SIG-M5 (cell line): ENCODE results near the gene MACROD2.
"Not testable (repeated sequence)": the region's sequence is repeated elsewhere in the genome, so short reads cannot be mapped to it uniquely, and the experiment has no call there.

ENCODE experiments used
- DNase-seq: peaks from one replicate; lab custom pipeline; 2025; lab: John Stamatoyannopoulos, UW

MACROD2 gene

GRCh38 chr20:14270751-14271150, 275.4 kb downstream of the MACROD2 start:
- not testable (repeated sequence) for DNase-seq

DNA sequence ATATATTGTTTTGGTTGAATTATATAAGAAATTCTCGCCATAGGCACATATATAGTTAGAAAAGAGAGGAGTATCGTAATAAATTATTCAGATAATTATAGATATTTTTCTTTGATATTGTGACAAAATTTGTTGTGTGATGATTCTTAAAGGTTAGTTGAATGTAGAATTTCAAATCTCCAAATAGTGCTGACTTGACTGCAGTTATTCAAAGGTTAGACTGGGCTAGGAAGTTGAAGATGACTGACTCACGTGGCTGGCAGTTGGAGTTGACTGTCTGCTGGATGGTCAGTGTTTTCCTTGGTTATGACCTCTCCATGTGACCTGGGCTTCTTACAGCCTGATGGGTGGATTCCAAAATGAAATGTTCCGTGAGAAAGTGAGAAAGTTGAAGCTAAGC, 286.8 kb downstream of the MACROD2 start:
- DNase-seq: no peak

DNA sequence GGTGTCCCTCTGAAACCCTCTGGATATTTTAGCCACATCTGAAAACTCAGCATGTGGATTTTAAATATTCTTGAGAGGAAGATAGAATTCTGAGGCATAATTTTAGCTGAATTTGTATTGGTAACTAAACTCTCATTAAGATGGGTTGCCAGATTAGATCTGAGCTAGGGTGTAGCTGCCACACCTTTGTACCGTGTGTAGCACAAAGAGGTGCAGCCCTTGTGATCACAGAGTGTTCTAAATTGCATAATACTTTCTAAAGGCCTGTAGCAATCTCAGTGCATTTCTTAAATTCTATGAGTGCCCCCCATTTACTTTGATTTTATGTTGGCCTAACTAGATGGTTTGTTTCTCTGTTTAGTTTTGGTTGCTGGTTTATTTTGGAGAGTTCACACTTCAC, 289.1 kb downstream of the MACROD2 start:
- DNase-seq: no peak

- DNase-seq: no peak
Measured at GRCh38 chr20:14288341-14289330, 293.3 kb downstream of the MACROD2 start.

- no peak for DNase-seq
Measured at GRCh38 chr20:14291502-14291901, 296.2 kb downstream of the MACROD2 start.

DNA sequence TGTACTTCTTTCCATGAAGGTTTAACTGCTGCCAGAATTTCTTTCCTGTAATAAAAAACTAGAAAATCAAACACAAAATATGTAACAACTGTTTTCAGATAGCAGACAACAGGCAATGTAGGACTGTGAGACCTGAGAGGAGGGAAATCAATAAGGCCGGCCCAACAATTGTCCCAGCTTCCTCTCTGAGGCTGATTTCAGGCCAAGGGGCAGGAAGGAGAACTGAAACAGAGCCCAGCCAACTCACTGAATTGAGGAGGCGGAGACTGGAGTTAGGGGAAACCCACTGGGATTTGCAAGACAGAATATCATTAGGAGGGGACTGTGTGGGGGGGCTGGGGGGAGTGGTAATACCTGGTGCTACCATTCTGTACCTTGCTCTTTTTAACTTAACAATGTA, 299.9 kb downstream of the MACROD2 start:
- DNase-seq: no peak

DNA sequence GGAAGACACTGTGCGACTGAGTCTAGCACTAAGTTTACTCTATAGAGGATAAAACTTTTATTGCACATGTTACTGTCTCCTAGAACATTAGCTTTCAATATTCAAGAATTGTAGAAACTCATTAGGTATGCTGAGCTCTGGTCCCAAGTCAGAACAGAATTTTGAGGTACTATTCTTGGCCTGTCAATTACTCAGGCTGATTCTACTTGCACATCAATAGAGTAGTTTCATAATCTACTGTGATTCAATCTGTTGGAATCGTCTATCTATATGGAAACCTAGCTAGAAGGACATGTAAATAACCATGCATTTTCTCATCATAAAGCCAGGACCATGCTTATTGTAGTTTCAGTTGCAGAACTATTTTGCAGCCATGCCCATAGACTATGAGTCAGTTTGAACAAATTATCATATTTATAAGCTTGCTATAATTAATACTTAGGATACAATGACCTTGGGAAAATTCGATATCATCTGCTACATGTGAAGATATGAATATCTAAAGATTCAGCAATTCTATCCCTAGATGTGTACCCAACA, 300.5 kb downstream of the MACROD2 start:
- no peak for DNase-seq

DNA sequence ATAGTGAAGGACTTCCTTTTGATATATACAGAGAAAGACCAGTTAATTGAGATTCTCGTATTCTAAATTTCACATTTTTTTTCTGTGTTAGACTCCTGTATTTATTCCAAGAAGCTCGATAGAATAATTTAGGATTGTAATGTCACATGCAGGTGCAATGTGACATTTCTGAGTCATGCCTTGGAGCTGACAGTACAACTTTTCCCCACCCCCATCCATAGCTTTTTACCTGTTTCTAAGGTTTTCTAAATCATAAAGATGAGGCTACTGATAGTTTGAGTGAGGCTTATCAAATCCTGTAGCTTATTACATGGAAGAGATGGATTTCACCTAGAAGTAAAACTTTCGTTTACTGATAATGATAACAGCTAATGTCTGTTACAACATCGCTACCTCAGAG, 304.5 kb downstream of the MACROD2 start:
- no peak for DNase-seq

- no peak for DNase-seq
Measured at GRCh38 chr20:14303106-14303505, 307.8 kb downstream of the MACROD2 start.

GRCh38 chr20:14303651-14304050, 308.3 kb downstream of the MACROD2 start:
- DNase-seq: no peak

DNA sequence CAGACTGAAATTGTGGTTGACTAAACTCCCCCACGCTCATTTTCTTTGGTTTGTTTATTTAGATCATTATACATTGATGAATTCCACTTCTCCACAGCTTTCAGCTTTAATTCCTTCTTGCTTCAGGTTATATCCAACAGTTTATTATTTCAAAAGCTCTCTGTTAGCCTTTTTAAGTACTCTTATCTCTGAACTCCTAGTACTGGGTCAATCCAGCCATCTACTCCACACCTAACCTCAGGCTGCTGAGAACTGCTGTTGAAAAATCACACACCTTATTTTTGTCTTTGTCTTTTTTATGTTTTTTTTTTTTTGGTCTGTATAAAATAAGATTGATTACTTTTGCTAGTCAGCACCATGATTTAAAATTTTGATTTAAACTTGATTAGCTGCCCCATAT, 309.2 kb downstream of the MACROD2 start:
- no peak for DNase-seq

- no peak for DNase-seq
Measured at GRCh38 chr20:14307956-14308355, 312.6 kb downstream of the MACROD2 start.

- no peak for DNase-seq
Measured at GRCh38 chr20:14310977-14311627, 315.8 kb downstream of the MACROD2 start.

DNA sequence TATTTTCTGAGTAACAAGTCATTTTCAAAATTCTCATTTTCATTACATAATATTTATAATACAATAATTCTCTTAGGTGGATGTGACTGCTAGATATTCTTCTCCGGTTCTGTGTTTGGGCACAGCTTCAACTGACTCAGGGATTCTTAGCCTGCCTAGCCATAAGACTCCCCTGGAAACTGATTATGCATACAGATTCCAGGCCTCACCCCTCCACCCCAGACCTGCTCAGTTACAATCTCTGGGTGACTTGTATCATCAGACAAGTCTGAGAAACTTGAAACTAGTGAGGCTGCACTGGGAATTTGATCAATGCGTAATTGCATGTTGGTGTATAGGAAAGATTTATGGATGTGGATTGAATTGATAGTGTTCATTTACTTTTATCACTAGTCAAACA, 316.7 kb downstream of the MACROD2 start:
- DNase-seq: no peak

- no peak for DNase-seq
Measured at GRCh38 chr20:14313341-14314020, 318.2 kb downstream of the MACROD2 start.

DNA sequence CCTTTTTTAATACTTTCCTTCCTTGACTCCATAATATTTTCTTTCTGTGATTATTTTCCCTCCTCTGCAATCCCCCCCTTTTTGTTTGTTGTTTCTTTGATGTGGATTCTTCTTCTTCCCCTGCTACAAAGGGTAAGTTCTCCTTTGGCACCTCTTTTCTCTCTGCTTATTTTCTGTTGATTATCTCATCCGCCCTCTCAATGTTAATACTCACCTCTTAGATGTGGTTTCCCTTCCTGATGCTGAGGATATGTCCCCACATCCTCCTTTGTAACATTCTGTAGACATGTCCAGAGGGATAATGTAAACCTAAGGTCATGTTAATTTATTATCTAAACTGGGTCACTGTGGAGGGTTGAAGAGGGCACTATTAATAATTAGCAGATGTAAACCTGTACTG, 324.4 kb downstream of the MACROD2 start:
- DNase-seq: no peak

- DNase-seq: no peak
Measured at GRCh38 chr20:14331646-14332045, 336.3 kb downstream of the MACROD2 start.

DNA sequence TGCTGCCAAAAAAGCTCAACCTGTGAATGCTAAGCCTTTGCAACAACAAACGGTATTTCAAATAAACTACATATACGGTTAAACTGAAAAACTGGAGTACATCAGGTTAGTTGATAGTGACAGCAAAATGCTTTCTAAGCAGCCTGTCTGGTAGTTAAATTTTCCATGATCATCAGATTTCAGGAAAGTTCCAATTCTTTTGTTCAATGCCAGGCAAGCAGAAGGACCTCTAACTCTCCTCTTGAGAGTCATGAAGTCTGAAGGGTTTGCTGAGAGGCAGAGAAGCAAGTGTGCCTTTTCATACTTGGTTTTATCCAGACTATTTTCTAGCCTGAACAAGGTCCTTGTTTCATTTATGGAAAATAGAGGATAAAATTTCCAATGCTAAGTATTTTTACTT, 337.6 kb downstream of the MACROD2 start:
- no peak for DNase-seq

DNA sequence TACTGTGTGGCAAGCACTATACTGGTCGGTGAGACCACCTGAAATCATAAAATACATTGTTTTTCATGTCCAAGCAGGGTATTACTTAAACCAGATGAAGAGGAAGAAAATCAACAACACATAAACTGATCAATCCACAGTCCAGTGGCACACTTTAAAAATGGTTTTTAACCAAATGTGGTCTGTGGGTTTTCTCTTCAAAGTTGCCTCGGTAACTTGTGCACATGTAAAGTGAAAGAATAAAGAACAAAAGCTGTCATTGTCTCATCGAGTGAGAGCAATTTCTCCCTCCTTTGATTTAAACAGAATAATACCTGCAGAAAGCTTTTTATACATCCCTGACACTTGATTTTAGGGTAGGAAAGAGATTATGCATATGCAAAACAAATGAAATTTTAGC, 338.4 kb downstream of the MACROD2 start:
- no peak for DNase-seq

DNA sequence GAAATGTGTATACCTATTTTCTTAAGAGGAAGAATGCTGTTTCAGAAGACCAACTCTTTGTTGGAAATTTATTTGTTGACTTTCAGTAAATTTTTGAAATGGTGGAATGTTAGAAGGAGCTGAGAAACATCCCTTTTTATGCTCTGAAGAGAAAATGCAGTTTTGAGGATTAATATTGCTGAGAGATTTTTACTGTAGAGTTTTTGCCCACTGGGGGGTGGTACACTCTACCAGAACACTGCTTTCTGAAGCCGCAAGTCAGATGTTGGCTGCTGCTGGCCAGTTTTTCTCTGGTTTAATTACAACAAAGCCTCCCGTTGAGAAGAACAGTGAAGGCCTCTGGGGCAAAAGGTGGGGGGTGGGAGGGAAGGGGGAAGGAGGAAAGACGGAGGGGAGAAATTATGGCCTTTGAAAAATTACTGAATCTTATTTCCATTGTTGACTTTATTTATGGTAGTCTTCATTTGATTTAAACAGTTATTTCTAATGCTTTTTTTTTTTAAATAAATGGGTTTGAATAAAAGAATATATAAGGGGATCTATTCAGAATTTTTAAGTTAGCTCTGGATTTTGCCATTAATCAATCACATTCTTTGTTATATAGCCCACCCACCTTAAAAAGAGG, 339.1 kb downstream of the MACROD2 start:
- no peak for DNase-seq

- no peak for DNase-seq
Measured at GRCh38 chr20:14335052-14335451, 339.7 kb downstream of the MACROD2 start.

GRCh38 chr20:14336686-14337085, 341.4 kb downstream of the MACROD2 start:
- no peak for DNase-seq
